PC-9 (cell line): ENCODE results near the gene HNRNPA2B1. TPM values are rescaled to one million over a fixed set of nuclear protein-coding genes. Genes with fewer than 3 reads are reported as not detected.

ENCODE experiments used
- BruUV-seq: library from RNA; stranded (reverse); fragments of 400-500 nt; replicated peaks from 2 replicates; lab custom pipeline; 2021; lab: Mats Ljungman, UMichigan
- CTCF ChIA-PET: fragments of 300-600 bp; sonication (Branson Sonifier 250); formaldehyde crosslinking; loops from one replicate; lab custom pipeline; 2022; ENCODE audit warnings: antibody characterized with exemption; lab: Charles Lee
- POLR2A ChIA-PET: fragments of 300-600 bp; sonication (Branson Sonifier 250); formaldehyde crosslinking; loops from one replicate; lab custom pipeline; 2022; ENCODE audit warnings: antibody characterized with exemption; ENCODE audit not compliant: unreplicated experiment; lab: Charles Lee
- DNase-seq, 2 experiments: peaks; one replicate each; pipeline versions ENCODE4 v3.0.0 to v3.0.0-alpha.2; 2015 to 2022; ENCODE audit warnings: mixed read lengths in 1 of 2
- H2AFZ ChIP-seq: fragments of 200-600 bp; sonication (generic); 2 replicates; pipeline ENCODE4 v1.8.1; 2017; ENCODE audit warnings: antibody characterized with exemption
- H3F3A ChIP-seq: fragments of 200-600 bp; sonication (generic); 2 replicates; pipeline ENCODE4 v1.8.1; 2017; ENCODE audit warnings: antibody characterized with exemption, mild to moderate bottlenecking, low read depth; ENCODE audit not compliant: insufficient read depth
- H3K27ac ChIP-seq: fragments of 200-600 bp; sonication (generic); 2 replicates; pipeline ENCODE4 v1.6.1; 2016; ENCODE audit warnings: mixed run types
- H3K27me3 ChIP-seq: fragments of 200-600 bp; sonication (generic); 2 replicates; pipeline ENCODE4 v1.6.1; 2016; ENCODE audit warnings: low read depth, mixed run types; ENCODE audit not compliant: insufficient read depth
- H3K36me3 ChIP-seq: fragments of 200-600 bp; sonication (generic); 2 replicates; pipeline ENCODE4 v1.6.1; 2016; ENCODE audit warnings: low read depth, mixed run types
- H3K4me1 ChIP-seq: fragments of 200-600 bp; sonication (generic); replicated peaks from 2 replicates; pipeline ENCODE4 v1.6.1; 2016; ENCODE audit warnings: mixed run types; ENCODE audit not compliant: insufficient read depth
- H3K4me2 ChIP-seq: fragments of 200-600 bp; sonication (generic); 2 replicates; pipeline ENCODE4 v1.6.1; 2017; ENCODE audit warnings: mixed run types
- H3K4me3 ChIP-seq: fragments of 200-600 bp; sonication (generic); 2 replicates; pipeline ENCODE4 v1.6.1; 2016; ENCODE audit warnings: mixed run types
- H3K79me2 ChIP-seq: fragments of 200-600 bp; sonication (generic); 2 replicates; pipeline ENCODE4 v1.6.1; 2017; ENCODE audit warnings: low read depth, mixed run types
- H3K9me2 ChIP-seq: fragments of 200-600 bp; sonication (generic); 2 replicates; pipeline ENCODE4 v1.8.1; 2017; ENCODE audit warnings: mild to moderate bottlenecking; ENCODE audit not compliant: insufficient read depth
- H3K9me3 ChIP-seq: fragments of 200-600 bp; sonication (generic); 2 replicates; pipeline ENCODE4 v1.8.1; 2016; ENCODE audit warnings: low read depth; ENCODE audit not compliant: insufficient read depth
- H4K20me1 ChIP-seq: fragments of 200-600 bp; sonication (generic); 2 replicates; pipeline ENCODE4 v1.8.1; 2017; ENCODE audit not compliant: insufficient read depth
- CTCF ChIP-seq: fragments of 200-600 bp; sonication (generic); conservative IDR thresholded peaks from 2 replicates; pipeline ENCODE4 v1.6.1; 2017; ENCODE audit warnings: mixed run types, antibody characterized with exemption, mild to moderate bottlenecking, moderate library complexity
- EZH2 ChIP-seq: fragments of 200-600 bp; sonication (generic); IDR thresholded peaks from 2 replicates; pipeline ENCODE4 v1.8.0; 2017; ENCODE audit warnings: antibody characterized with exemption, low read depth
- intact Hi-C: fragments of 100-400 bp; cut with micrococcal nuclease; formaldehyde crosslinking; loops from one replicate; pipeline ENCODE4 v1.10.0; 2022; ENCODE audit not compliant: unreplicated experiment
- total RNA-seq: library from RNA; stranded (reverse); gene quantifications from 2 replicates; pipeline ENCODE4 v1.2.3, GENCODE V29; 2021

HNRNPA2B1 gene
- total RNA-seq, 1 experiment from 2014 or later: 792 TPM

- Histone ChIP-seq H4K20me1 (peaks cover 99% of the 10 kb centered on the region), H3F3A (peaks cover 99% of the 10 kb centered on the region), H3K9me3 (no peaks in the 10 kb centered on the region), H3K27ac (peak overlapping the region; percentile 51), H3K27me3 (no peaks in the 10 kb centered on the region), H3K79me2 (peaks cover 98% of the 10 kb centered on the region), H3K4me2 (no peak overlapping the region; the same call in 1 of the 2 replicates), H3K4me3 (no peak overlapping the region), H3K4me1 (peaks cover 39% of the 10 kb centered on the region), H3K9me2 (no peaks in the 10 kb centered on the region), H3K36me3 (peaks cover 94% of the 10 kb centered on the region), H2AFZ (no peak overlapping the region)
- intact Hi-C loops: loop anchor here (10.0 kb wide), 1 partner anchor 299 kb away; no protein-coding TSS in a partner anchor
- CTCF ChIA-PET: interaction anchor here (0.6 to 0.7 kb wide), 2 partner anchors 101 to 157 kb away, joined by 5 read pairs; no protein-coding TSS in a partner anchor
- no TSS peak for BruUV-seq
- no peak for TF ChIP-seq EZH2
- no peak; the same call in 1 of the 2 replicates for TF ChIP-seq CTCF
- DNase-seq: no peak
- POLR2A ChIA-PET: interaction anchor here (0.6 to 0.7 kb wide), 2 partner anchors 11 to 89 kb away, joined by 4 read pairs; no protein-coding TSS in a partner anchor
Observed at GRCh38 chr7:26193432-26194207, 6.9 kb downstream of the HNRNPA2B1 start.

GRCh38 chr7:26192485-26193087 lies 8.0 kb downstream of the HNRNPA2B1 start:
- TF ChIP-seq CTCF (no peak), EZH2 (no peak)
- Histone ChIP-seq H3K4me3 (no peak overlapping the region), H2AFZ (no peak overlapping the region), H3K27ac (peak overlapping the region; percentile 51), H3F3A (peaks cover 100% of the 10 kb centered on the region), H3K9me3 (no peaks in the 10 kb centered on the region), H3K36me3 (peaks cover 86% of the 10 kb centered on the region), H3K9me2 (no peaks in the 10 kb centered on the region), H3K79me2 (peaks cover 90% of the 10 kb centered on the region), H4K20me1 (peaks cover 99% of the 10 kb centered on the region), H3K4me2 (no peak overlapping the region), H3K27me3 (no peaks in the 10 kb centered on the region), H3K4me1 (peaks cover 36% of the 10 kb centered on the region)
- DNase-seq: no peak
- ChIA-PET CTCF (no interaction called here), POLR2A (interaction anchor here (0.6 to 0.7 kb wide), 3 partner anchors 33 to 157 kb away, joined by 3 to 5 read pairs (median 4); no protein-coding TSS in a partner anchor)
- no TSS peak for BruUV-seq
- intact Hi-C loops: loop anchor here (10.0 kb wide), 1 partner anchor 298 kb away; no protein-coding TSS in a partner anchor

GRCh38 chr7:26191974-26192479 lies 8.5 kb downstream of the HNRNPA2B1 start:
- Histone ChIP-seq H3K9me3 (no peaks in the 10 kb centered on the region), H3K27me3 (no peaks in the 10 kb centered on the region), H3F3A (peaks cover 100% of the 10 kb centered on the region), H3K4me2 (no peak overlapping the region), H3K4me1 (peaks cover 30% of the 10 kb centered on the region), H2AFZ (no peak overlapping the region), H3K4me3 (no peak overlapping the region), H3K79me2 (peaks cover 85% of the 10 kb centered on the region), H3K36me3 (peaks cover 81% of the 10 kb centered on the region), H3K27ac (peak overlapping the region; percentile 51), H4K20me1 (peaks cover 98% of the 10 kb centered on the region), H3K9me2 (no peaks in the 10 kb centered on the region)
- no peak for DNase-seq
- TF ChIP-seq EZH2 (no peak), CTCF (no peak)
- ChIA-PET CTCF (no interaction called here), POLR2A (interaction anchor here (0.5 to 0.8 kb wide), 3 partner anchors 45 to 131 kb away, joined by 4 to 5 read pairs (median 4); no protein-coding TSS in a partner anchor)
- intact Hi-C loops: loop anchor here (10.0 kb wide), 1 partner anchor 297 kb away; no protein-coding TSS in a partner anchor
- no TSS peak for BruUV-seq
